Thoracic aorta (tissue), 2 donors: ENCODE data around the gene TESMIN. TPM values are rescaled to one million over a fixed set of nuclear protein-coding genes. Genes with fewer than 3 reads are reported as not detected.

ENCODE experiments used
- ATAC-seq: fragments of 150-250 bp; one replicate; pipeline ENCODE4 v1.8.0; 2017; ENCODE audit warnings: low read depth; ENCODE audit not compliant: insufficient number of reproducible peaks, low FRiP score
- DNase-seq: peaks from one replicate; pipeline ENCODE4 v3.0.0-alpha.2; 2020; ENCODE audit warnings: low spot score
- H3K27ac ChIP-seq, 2 donors: fragments of 200-600 bp; sonication (generic); 1 replicate in 1 of 2; 2 replicates in 1 of 2; pipeline ENCODE4 v1.5.1; 2016; ENCODE audit warnings: mild to moderate bottlenecking in 2 of 2, moderate library complexity in 2 of 2
- H3K27me3 ChIP-seq: fragments of 200-600 bp; sonication (generic); replicated peaks from 2 replicates; pipeline ENCODE4 v1.6.0; 2016; ENCODE audit warnings: mild to moderate bottlenecking; ENCODE audit not compliant: insufficient read depth
- H3K36me3 ChIP-seq: fragments of 200-600 bp; sonication (generic); one replicate; pipeline ENCODE4 v1.5.1; 2016
- H3K4me1 ChIP-seq, 2 donors: fragments of 200-600 bp; sonication (generic); 1 replicate in 1 of 2; 2 replicates in 1 of 2; pipeline versions ENCODE4 v1.5.1 to v1.6.0; 2016; ENCODE audit warnings: low read depth in 2 of 2, mild to moderate bottlenecking in 1 of 2; ENCODE audit not compliant: control insufficient read depth in 1 of 2
- H3K4me3 ChIP-seq: fragments of 200-600 bp; sonication (generic); 2 replicates; pipeline ENCODE4 v1.5.1; 2016; ENCODE audit warnings: mild to moderate bottlenecking
- H3K9me3 ChIP-seq: fragments of 200-600 bp; sonication (generic); 2 replicates; pipeline ENCODE4 v1.5.1; 2016
- CTCF ChIP-seq: fragments of 200-600 bp; sonication (generic); IDR thresholded peaks from one replicate; pipeline ENCODE4 v1.5.1; 2019; ENCODE audit warnings: antibody characterized with exemption
- total RNA-seq, 2 donors: library from RNA; depleted of rRNA; stranded (reverse); fragments of >200 nt; gene quantifications; one replicate each; pipeline versions ENCODE4 v1.1.0 to v1.2.3, GENCODE V29; 2016

The TESMIN gene
- total RNA-seq, 2 donors from 2014 or later = 2.8 TPM; not detected in 1

GRCh38 chr11:68692871-68693483 lies 58.3 kb downstream of the TESMIN start:
- ATAC-seq (no peak), DNase-seq (no peak)
- H3K36me3 ChIP-seq = no peaks in the 10 kb centered on the region
- H3K27ac ChIP-seq = no peak overlapping the region
- no peaks in the 10 kb centered on the region for H3K4me1 ChIP-seq
- no peak for TF ChIP-seq CTCF
- H3K27me3 ChIP-seq = no peaks in the 10 kb centered on the region
- H3K9me3 ChIP-seq = peaks cover 4% of the 10 kb centered on the region
- H3K4me3 ChIP-seq = no peak overlapping the region

GRCh38 chr11:68692115-68692514 lies 59.2 kb downstream of the TESMIN start:
- Histone ChIP-seq H3K4me3 (no peak overlapping the region), H3K27me3 (no peaks in the 10 kb centered on the region), H3K9me3 (peaks cover 4% of the 10 kb centered on the region), H3K4me1 (no peaks in the 10 kb centered on the region), H3K36me3 (no peaks in the 10 kb centered on the region), H3K27ac (no peak overlapping the region)
- no peak for ATAC-seq
- no peak for TF ChIP-seq CTCF
- DNase-seq = no peak

GRCh38 chr11:68691402-68691784 lies 59.9 kb downstream of the TESMIN start:
- no peak overlapping the region for H3K27ac ChIP-seq
- no peaks in the 10 kb centered on the region for H3K36me3 ChIP-seq
- H3K9me3 ChIP-seq = peaks cover under 1% of the 10 kb centered on the region
- no peak for TF ChIP-seq CTCF
- ATAC-seq (no peak), DNase-seq (no peak)
- H3K4me3 ChIP-seq = no peak overlapping the region
- no peaks in the 10 kb centered on the region for H3K27me3 ChIP-seq
- no peaks in the 10 kb centered on the region for H3K4me1 ChIP-seq

- H3K27me3 ChIP-seq = peaks cover 4% of the 10 kb centered on the region
- no peak overlapping the region for H3K4me3 ChIP-seq
- no peaks in the 10 kb centered on the region for H3K4me1 ChIP-seq
- DNase-seq (no peak), ATAC-seq (no peak)
- no peak for TF ChIP-seq CTCF
- no peaks in the 10 kb centered on the region for H3K36me3 ChIP-seq
- no peak overlapping the region for H3K27ac ChIP-seq
- H3K9me3 ChIP-seq = no peaks in the 10 kb centered on the region
Observed at GRCh38 chr11:68690671-68691401, 60.5 kb downstream of the TESMIN start.

- TF ChIP-seq CTCF = no peak
- Histone ChIP-seq H3K36me3 (no peaks in the 10 kb centered on the region), H3K27me3 (peaks cover 13% of the 10 kb centered on the region), H3K4me1 (peaks cover under 1 to 2% of the 10 kb centered on the region in 2 donors), H3K4me3 (no peak overlapping the region), H3K9me3 (no peaks in the 10 kb centered on the region), H3K27ac (no peak overlapping the region)
- DNase-seq = no peak
- no peak for ATAC-seq
Observed at GRCh38 chr11:68689737-68690625, 61.3 kb downstream of the TESMIN start.
